NCI-H187 treated with DMSO at 0.1 percent for 48 hours (cell line): ENCODE data around the gene EFCAB8.
"Not testable (repeated sequence)": the region's sequence is repeated elsewhere in the genome, so short reads cannot be mapped to it uniquely, and the experiment has no call there.

Experiments used
- DNase-seq: peaks from one replicate; lab custom pipeline; 2025; lab: John Stamatoyannopoulos, UW

EFCAB8 gene

GRCh38 chr20:32973077-32973717 lies 114.5 kb downstream of the EFCAB8 start:
- DNase-seq = no peak

DNA sequence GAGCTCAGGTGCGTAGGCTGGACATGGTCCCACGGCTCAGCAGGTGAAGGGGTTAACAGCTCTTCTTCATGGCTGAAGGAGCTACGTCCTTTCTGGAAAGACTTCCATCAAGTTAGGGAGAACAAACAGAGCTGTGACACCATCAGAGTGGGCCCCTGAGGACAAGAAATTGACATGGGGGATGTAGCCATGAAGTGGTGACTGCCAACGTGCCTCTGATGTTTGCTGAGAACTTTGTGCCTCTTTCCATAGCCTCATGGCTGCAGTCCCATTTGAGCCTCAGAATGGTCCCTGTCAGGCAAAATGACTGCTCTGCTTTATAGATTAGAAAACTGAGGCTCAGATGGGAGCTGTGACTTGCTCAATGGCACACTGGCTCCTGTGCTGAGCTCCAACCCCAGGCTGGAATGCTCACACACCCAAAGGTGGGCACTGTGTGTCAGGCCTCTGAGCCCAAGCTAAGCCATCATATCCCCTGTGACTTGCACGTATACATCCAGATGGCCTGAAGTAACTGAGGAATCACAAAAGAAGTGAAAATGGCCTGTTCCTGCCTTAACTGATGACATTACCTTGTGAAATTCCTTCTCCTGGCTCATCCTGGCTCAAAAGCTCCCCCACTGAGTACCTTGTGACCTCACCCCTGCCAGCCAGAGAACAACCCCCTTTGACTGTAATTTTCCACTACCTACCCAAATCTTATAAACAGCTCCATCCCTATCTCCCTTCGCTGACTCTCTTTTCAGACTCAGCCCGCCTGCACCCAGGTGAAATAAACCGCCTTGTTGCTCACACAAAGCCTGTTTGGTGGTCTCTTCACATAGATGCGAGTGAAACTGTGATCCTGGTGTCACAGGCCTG lies 115.7 kb downstream of the EFCAB8 start:
- not testable (repeated sequence) for DNase-seq

DNA sequence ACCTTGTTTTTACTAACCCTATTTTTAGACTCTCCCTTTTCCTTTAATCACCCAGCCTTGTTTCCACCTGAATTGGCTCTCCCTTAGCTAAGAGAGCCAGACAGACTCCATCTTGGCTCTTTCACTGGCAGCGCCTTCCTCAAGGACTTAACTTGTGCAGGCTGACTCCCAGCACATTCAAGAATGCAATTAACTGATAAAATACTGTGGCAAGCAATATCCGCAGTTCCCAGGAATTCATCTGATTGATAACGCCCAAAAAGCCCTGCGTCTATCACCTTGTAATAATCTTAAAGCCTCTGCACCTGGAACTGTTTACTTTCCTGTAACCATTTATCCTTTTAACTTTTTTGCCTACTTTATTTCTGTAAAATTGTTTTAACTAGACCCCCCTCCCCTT lies 116.4 kb downstream of the EFCAB8 start:
- DNase-seq = not testable (repeated sequence)

GRCh38 chr20:32975698-32976674 lies 117.3 kb downstream of the EFCAB8 start:
- DNase-seq = no peak

GRCh38 chr20:32976746-32977145 lies 118.0 kb downstream of the EFCAB8 start:
- no peak for DNase-seq

- DNase-seq = no peak
Measured at GRCh38 chr20:32977281-32978008, 118.7 kb downstream of the EFCAB8 start.

DNA sequence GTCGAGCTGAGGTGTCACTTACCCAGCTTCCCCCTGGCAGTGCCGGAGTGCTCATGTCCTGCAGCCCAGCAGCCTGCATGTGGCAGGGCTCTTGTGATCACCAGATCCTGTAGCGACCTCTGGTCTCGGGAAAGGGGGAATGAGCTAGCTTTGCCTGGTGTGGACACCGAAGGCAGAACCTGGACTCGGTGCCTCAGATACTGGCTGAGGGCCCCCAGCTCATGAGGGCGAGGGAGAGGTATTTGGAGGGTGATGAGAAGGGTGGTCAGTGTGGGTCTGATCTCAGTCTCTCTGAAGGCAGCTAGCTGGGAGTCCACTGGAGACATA lies 119.2 kb downstream of the EFCAB8 start:
- no peak for DNase-seq

DNA sequence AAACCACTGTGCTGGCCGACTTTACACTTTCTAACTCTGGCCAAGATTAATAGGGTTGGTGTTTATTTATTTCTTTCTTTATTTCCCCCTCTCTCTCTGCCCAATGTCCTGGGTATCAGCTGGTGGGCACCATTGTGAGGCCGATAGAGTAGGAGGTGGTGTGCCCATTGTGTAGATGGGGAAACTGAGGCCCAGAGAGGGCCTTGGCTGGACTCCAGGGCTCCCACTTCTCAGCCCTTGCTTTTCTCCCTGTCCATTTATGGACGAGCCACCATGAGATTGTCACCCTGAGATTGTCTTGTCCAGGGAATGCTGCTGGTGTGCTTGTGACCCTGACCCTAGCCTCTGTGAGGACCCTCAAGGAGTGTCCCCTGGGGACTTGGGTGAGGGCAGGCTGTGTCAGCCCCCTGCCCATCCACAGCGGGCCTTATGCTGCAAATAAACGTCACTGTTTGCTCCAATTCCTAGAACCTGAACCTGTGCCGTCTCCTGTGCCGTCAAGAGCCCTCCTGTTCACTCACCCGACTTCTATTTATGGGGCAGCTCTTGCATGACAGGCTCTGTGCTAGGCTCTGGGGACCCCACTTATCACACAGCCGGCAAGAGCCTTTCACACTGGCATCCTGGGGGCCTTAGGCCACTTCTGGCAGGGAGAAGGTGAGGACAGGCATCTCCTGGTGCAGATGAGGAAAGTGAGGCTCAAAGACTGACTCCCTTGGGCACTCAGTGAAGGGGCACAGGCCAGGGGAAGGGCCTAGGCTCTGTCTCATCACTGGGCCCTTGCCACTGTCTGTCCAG lies 120.7 kb downstream of the EFCAB8 start:
- DNase-seq = no peak

DNA sequence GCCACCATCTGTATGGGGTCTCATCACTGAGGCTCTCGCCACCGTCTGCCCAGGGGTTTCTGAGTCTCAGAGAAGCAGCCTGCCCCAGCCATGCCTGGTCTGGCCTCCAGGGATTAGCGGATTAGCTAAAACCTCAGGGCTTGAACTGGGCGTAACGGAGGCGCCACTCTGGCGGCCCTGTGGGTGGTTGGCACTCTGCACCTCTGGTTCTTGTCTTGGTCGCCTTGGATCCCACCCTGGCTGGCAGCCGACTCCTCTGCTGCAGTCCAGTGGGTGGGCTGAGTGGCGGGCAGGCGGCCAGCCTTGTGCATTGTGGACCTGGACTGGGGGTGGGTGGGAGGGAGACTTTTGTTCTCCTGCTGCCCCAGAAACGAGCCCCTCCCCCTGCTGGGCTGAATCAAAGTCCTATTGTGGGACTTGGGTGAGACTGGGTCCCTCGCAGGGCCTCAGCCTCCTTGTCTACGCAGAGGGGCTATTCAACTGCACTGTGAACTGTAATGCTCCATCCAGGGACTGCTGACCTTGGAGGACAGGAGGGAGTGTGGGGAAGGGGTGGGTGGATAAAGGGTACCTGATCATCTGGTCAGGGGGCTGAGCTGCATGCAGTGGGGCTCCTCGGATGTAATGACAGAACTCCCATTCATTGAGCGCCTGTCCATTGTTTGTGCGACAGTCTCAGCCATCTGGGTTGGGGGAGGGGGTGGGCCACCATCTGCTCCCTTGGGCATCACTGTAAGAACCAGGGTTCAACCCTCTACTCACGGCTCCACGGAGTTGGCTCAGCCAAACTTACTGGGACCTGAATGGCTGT lies 121.6 kb downstream of the EFCAB8 start:
- DNase-seq = no peak

DNA sequence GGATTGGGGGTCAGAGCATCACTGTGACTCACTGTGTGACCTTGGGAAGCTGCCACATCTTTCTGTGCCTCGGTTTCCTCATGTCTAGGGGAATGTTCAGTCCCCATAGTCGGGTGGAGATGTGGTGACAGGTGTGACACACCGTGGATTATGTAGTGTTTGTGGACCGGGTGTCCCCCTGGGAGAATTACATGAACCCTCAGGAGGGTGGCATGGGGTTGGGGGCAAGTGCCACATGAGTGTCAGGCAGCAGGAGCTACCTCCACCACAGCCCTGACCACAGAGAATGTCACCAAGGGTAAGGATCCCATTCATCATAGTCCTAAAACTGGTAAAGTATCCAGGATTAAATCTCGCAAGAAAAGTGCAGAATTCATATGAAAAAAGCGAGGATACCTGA lies 122.3 kb downstream of the EFCAB8 start:
- no peak for DNase-seq

- DNase-seq = no peak
Measured at GRCh38 chr20:32982617-32983458, 124.1 kb downstream of the EFCAB8 start.

- DNase-seq = no peak
Measured at GRCh38 chr20:32983459-32984112, 124.9 kb downstream of the EFCAB8 start.

- DNase-seq = no peak
Measured at GRCh38 chr20:32984196-32984595, 125.5 kb downstream of the EFCAB8 start.

GRCh38 chr20:32984631-32985354 lies 126.1 kb downstream of the EFCAB8 start:
- no peak for DNase-seq

- DNase-seq = no peak
Measured at GRCh38 chr20:32985596-32985995, 126.9 kb downstream of the EFCAB8 start.

DNA sequence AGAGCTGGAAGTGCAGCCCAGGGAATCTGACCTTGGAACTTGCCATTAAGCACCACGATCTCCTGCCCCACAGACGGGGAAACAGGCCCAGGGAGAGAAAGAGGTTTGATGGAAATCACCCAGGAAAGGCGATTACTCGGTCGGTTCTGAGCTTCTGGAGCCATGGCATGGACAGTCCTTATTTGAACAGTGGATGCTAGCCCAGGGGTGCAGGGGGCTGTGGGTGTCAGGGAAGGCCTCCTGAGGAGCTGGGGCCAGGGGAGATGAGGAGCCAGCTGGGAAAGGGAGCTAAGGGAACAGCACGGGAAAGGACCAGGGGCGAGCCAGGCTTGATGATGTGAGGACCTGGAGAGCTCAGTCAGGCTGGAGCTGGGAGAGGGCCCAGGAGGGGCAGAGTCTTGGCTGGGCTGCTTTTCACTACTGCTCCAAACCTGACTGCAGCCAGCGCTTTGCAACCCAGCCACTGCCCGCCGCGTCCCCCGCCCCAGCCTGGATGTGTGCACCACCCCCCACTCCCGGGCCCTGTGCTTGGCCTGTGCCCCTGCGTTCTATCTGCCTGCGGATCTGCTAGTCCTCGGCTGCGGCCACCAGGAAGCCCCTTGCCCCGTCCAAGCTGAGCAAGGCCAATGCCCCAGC lies 127.7 kb downstream of the EFCAB8 start:
- no peak for DNase-seq

- DNase-seq = no peak
Measured at GRCh38 chr20:32987044-32987825, 128.5 kb downstream of the EFCAB8 start.
